ENCODE results near the gene PCNT.

DNA sequence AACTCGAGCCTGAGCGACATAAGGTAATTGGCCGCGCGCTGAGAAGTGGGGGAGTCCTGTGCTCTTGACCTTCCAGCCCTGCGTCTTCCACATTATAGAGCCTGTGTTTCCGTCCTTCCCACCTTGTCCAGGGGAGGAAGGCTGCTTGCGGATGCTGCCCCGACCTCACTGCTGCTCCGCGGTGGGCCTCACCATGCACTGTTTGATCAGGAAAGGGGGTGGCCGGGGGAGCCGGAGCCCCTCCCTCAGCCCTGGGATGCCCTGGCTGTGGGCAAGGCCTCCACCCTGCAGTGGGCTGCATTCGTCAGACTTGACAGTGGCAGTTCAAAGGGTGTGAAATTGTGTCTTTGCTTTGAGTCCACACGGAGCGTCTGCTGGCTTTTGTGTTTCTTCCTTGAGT is 30.1 kb downstream of the PCNT start:
- TF ChIP-seq ZNF843 (tag by site-specific recombination; IDR thresholded peaks at IDR 0.05) (no peak), ZNF610 (tag by site-specific recombination; IDR thresholded peaks at IDR 0.05; ENCODE audit: borderline replicate concordance) (no peak), ZBTB21 (tag by site-specific recombination; IDR thresholded peaks at IDR 0.05) (no peak), KLF1 (tag by site-specific recombination; IDR thresholded peaks at IDR 0.05) (no peak), ZNF791 (tag by site-specific recombination; IDR thresholded peaks at IDR 0.05) (no peak), ZNF837 (tag by site-specific recombination; IDR thresholded peaks at IDR 0.05) (no peak), KLF7 (tag by site-specific recombination; IDR thresholded peaks at IDR 0.05; ENCODE audit: borderline replicate concordance) (no peak), ZNF510 (tag by site-specific recombination; IDR thresholded peaks at IDR 0.05; ENCODE audit: insufficient replicate concordance) (no peak)
- TF ChIP-seq, protein P1, sequence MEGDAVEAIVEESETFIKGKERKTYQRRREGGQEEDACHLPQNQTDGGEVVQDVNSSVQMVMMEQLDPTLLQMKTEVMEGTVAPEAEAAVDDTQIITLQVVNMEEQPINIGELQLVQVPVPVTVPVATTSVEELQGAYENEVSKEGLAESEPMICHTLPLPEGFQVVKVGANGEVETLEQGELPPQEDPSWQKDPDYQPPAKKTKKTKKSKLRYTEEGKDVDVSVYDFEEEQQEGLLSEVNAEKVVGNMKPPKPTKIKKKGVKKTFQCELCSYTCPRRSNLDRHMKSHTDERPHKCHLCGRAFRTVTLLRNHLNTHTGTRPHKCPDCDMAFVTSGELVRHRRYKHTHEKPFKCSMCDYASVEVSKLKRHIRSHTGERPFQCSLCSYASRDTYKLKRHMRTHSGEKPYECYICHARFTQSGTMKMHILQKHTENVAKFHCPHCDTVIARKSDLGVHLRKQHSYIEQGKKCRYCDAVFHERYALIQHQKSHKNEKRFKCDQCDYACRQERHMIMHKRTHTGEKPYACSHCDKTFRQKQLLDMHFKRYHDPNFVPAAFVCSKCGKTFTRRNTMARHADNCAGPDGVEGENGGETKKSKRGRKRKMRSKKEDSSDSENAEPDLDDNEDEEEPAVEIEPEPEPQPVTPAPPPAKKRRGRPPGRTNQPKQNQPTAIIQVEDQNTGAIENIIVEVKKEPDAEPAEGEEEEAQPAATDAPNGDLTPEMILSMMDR (tag by site-specific recombination; IDR thresholded peaks at IDR 0.05) = no peak

Measured in HEK293 (cell line).